K562 (cell line): ENCODE results near the gene RNU6-1. TPM values are rescaled to one million over a fixed set of nuclear protein-coding genes. Genes with fewer than 3 reads are reported as not detected.

Experiments
- ARID1B ChIP-seq: fragments of 450-650 bp; IDR thresholded peaks from 2 replicates; pipeline ENCODE4 v1.6.1; 2016; ENCODE audit warnings: antibody characterized with exemption, mild to moderate bottlenecking, inconsistent platforms
- CBX2 ChIP-seq: fragments of 200-600 bp; sonication (generic); IDR thresholded peaks from one replicate; pipeline ENCODE4 v1.6.1; 2012; ENCODE audit warnings: mild to moderate bottlenecking, low read length, inconsistent platforms; ENCODE audit not compliant: insufficient read depth, poor library complexity, severe bottlenecking
- CHAMP1 ChIP-seq: fragments of 450-650 bp; IDR thresholded peaks from 2 replicates; pipeline ENCODE4 v1.6.1; 2016; ENCODE audit warnings: mild to moderate bottlenecking
- DIDO1 ChIP-seq: fragments of 450-650 bp; IDR thresholded peaks from 2 replicates; pipeline ENCODE4 v1.6.1; 2016; ENCODE audit warnings: low read depth, missing biosample characterization, missing genetic modification characterization
- FOXJ3 ChIP-seq: sonication (generic); formaldehyde crosslinking; IDR thresholded peaks from 2 replicates; pipeline ENCODE4 v1.4.0; 2020; ENCODE audit warnings: mild to moderate bottlenecking, missing genetic modification reagents
- HMBOX1 ChIP-seq: sonication (generic); IDR thresholded peaks from 2 replicates; pipeline ENCODE4 v1.6.1; 2016
- RNF219 ChIP-seq: fragments of 250-450 bp; sonication (Bioruptor Pico); IDR thresholded peaks from 2 replicates; pipeline ENCODE4 v1.5.0; 2022; ENCODE audit warnings: mild to moderate bottlenecking
- SETDB1 ChIP-seq: IDR thresholded peaks from one replicate; pipeline ENCODE4 v1.6.1; 2012; ENCODE audit warnings: low read length, control low read depth, inconsistent platforms
- TARDBP ChIP-seq: fragments of 450-650 bp; IDR thresholded peaks from 2 replicates; pipeline ENCODE4 v1.6.1; 2016
- ZBTB26 ChIP-seq: fragments of 450-650 bp; formaldehyde crosslinking; IDR thresholded peaks from 2 replicates; pipeline ENCODE4 v1.4.0; 2022; ENCODE audit warnings: missing genetic modification characterization
- ZNF133 ChIP-seq: fragments of 250-450 bp; sonication (Bioruptor Pico); IDR thresholded peaks from 2 replicates; pipeline ENCODE4 v1.4.0; 2020; ENCODE audit warnings: mild to moderate bottlenecking
- ZNF146 ChIP-seq: IDR thresholded peaks from one replicate; pipeline ENCODE4 v1.6.1; 2018; ENCODE audit warnings: missing compliant biosample characterization; ENCODE audit not compliant: unreplicated experiment
- ZNF395 ChIP-seq: fragments of 200-800 bp; sonication (Bioruptor generic); IDR thresholded peaks from 2 replicates; pipeline ENCODE4 v1.6.1; 2017; ENCODE audit warnings: missing genetic modification characterization, missing compliant biosample characterization
- ZNF551 ChIP-seq: fragments of 250-450 bp; sonication (Bioruptor Pico); IDR thresholded peaks from 2 replicates; pipeline ENCODE4 v1.5.0; 2021; ENCODE audit warnings: mild to moderate bottlenecking, moderate library complexity
- ZNF740 ChIP-seq, 3 experiments: fragments of 200-800 bp in 1 of 3; sonication (Bioruptor generic) in 1 of 3; sonication (generic) in 1 of 3; formaldehyde crosslinking in 1 of 3; IDR thresholded peaks; 2 replicates each; pipeline versions ENCODE4 v1.6.1 to v1.8.0; 2016 to 2022; ENCODE audit warnings: mild to moderate bottlenecking in 2 of 3, missing compliant biosample characterization in 2 of 3, missing genetic modification characterization in 2 of 3, missing genetic modification reagents in 1 of 3
- polyA plus RNA-seq, 8 experiments: library from polyadenylated mRNA; depleted of rRNA in 4 of 8; stranded (reverse) in 5 of 8; unstranded in 3 of 8; fragments of >200 nt; fragmentation: Nextera tagmentation in 2 of 8; fragmentation: Illumina TruSeq in 1 of 8; extraction: Ambion mirVana in 2 of 8; extraction: Trizol in 1 of 8; gene quantifications; 2 replicates each; pipeline versions ENCODE4 v1.2.1 to v1.2.3, GENCODE V29; 2011 to 2014; ENCODE audit warnings: inconsistent platforms in 1 of 8, missing spikeins in 1 of 8
- total RNA-seq, 7 experiments: library from RNA; depleted of rRNA in 6 of 7; stranded (reverse); fragments of >200 nt in 6 of 7; fragmentation: Illumina TruSeq in 2 of 7; extraction: Trizol in 2 of 7; gene quantifications; 2 replicates each; pipeline versions ENCODE4 v1.2.1 to v1.2.3, GENCODE V29; 2011 to 2021; ENCODE audit warnings: low replicate concordance in 1 of 7

RNU6-1 gene
- total and polyA plus RNA-seq, 9 of the 15 experiments (the other 6 are each of a cell fraction or from before 2014, with no cell fraction given): not detected

GRCh38 chr15:67839929-67840748 lies at the start of gene RNU6-1 (continued):
- TF ChIP-seq ZNF395 (CRISPR knock-in tag) (peak; percentile 54; the same call in 1 of the 2 replicates), FOXJ3 (no peak), CBX2 (no peak), ZNF146 (no peak), RNF219 (CRISPR knock-in tag) (no peak), ZNF740 (CRISPR knock-in tag; IDR thresholded peaks at IDR 0.05) (no peak), ZNF740 (tag; IDR thresholded peaks at IDR 0.05) (no peak), CHAMP1 (no peak), HMBOX1 (no peak), TARDBP (peak; percentile 78), DIDO1 (tag) (no peak), ZNF133 (CRISPR knock-in tag) (no peak), ZNF551 (no peak), ZBTB26 (CRISPR knock-in tag) (no peak), SETDB1 (no peak), ARID1B (no peak; the same call in 1 of the 2 replicates)
